CD4-positive, alpha-beta T cell treated with Interleukin-1 beta for 1 hour (primary cell): ENCODE results near the gene PSMD11.
"Not testable (repeated sequence)": the region's sequence is repeated elsewhere in the genome, so short reads cannot be mapped to it uniquely, and the experiment has no call there.

Experiments used
- DNase-seq, 2 donors: peaks; one replicate each; pipeline ENCODE4 v3.0.0-alpha.2; 2020 to 2022

Gene PSMD11

DNA sequence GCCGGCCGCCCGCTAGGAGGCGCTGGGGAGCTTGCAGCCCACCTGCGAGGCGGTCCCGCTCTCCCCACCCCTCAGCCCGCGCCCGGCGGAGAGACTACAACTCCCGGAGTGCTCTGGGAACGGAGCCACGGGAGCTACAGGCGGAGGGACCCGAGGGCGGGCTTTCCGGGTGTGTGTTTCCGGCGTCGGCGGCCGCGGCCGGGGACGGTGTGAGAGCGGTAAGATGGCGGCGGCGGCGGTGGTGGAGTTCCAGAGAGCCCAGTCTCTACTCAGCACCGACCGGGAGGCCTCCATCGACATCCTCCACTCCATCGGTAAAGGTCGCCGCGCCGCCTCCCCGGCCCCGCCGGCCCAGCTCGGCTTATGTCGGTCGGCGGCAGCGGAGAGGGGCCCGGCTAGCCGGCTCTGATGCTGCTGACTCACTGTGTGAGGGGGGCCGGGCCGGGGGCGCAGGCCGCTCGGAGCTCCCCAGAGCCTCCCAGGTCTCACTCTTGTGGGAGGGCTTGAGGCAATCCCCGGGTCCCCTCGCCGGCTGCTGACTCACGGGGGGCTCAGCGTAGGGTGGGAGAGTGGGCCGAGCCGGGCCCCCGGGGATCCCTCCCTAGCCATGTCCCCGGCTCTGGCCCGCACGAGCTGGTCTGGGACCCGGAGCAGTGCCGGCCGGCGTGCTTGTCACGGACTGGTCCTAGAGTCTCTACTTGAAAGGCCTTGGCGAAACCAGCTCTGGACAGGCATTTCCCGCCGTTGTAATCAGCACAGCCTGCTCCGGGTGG lies at the start of gene PSMD11:
Gene PSMD11 (plus strand): TSS at position 210 of the 773 bp plus-strand sequence. CDS start 14 bp downstream, at position 224.
- peak; percentile 98 to 99 for DNase-seq

DNA sequence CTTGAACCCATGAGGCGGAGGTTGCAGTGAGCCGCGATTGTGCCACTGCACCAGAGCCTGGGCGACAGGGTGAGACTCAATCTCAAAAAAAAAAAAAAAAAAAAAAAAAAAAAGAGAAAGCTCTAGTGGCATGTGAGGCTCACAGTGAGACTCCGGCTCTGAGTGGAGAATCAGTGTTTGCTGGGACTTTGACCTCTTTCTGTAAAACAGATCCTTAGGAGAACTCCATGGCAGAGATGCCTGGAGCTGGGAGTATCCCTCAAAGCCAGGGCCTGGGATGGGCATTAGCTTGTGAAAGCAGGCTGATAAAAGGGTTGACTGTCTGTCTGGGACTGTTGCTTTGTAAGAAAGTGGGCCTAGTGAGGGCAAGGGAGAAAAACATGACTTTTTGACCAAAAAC lies 48.0 kb upstream of the PSMD11 start:
- DNase-seq, result no peak

DNA sequence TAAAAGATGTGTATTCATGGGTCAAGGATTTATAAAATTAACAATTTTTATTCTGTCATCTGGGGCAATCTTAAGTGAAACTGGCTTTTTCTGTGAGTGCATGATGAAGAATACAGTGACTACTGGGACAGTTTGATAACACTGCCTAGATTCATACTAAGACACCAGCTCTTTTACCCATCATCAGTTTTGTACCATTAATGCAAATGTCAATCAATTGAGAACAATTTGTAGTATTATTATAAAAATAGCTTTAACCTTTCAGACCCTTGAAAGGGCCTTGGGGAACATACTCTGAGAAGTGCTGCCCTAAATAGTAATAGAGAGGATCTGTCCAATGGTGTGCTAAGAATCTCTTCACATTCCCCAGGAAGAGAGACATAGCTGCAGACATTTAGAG lies 45.4 kb upstream of the PSMD11 start:
- no peak for DNase-seq

DNA sequence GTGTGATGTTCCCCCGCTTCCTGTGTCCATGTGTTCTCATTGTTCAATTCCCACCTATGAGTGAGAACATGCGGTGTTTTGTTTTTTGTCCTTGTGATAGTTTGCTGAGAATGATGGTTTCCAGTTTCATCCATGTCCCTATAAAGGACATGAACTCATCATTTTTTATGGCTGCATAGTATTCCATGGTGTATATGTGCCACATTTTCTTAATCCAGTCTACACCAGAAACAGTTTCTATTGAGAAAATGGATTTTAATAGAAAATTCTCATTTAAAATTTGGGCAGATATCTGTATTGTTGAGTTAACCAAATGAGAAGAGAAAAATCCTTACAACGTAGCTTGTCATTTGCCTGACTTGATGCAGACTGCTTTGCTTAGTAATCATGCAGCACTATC lies 34.2 kb upstream of the PSMD11 start:
- not testable (repeated sequence) for DNase-seq

DNA sequence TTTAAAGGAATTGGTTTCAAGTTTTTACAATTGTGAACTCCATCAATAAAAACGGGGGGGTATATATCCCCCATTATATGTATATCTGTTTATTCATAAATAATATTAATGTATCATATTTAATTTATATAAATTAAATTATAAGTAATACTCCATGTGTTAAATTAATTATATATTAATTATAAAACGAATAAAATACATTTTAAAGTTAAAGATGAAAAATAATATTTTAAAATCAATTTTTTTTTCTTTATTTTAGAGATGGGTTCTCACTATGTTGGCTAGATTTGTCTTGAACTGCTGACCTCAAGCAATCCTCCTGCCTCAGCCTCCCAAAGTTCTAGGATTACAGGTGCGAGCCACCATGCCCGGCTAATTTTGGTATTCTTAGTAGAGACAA lies 17.4 kb upstream of the PSMD11 start:
- DNase-seq, result no peak

DNA sequence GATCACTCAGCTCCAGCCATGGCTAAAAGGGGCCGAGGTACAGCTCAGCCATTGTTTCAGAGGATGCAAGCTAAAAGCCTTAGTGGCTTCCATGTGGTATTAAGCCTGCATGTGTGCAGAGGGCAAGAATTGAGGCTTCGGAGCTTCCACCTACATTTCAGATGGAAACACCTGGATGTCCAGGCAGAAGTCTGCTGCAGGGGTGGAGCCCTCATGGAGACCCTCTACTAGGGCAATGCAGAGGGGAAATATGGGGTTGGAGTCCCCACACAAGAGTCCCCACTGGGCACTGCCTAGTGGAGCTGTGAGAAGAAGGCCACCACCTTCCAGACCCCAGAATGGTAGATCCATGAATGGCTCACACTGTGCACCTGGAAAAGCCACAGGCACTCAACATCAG lies 14.7 kb upstream of the PSMD11 start:
- no peak for DNase-seq

DNA sequence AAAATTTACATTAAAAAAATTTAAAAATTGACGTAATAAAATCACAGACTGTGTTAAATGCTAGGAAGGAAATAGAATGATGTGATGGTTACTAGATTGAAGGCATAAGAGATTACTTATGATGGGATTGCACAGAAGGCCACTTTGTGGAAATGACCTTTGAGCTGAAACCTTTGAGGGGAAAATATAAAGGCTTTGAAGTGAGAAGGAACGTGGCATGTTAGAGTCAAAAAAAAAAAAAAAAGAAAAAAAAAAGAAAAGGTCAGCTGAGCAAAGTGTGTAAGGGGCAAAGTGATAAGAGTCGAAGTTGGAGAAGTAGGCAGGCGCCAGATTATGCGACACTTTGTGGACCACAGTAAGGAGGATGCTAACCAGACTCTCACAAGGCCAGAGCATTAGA lies 3.6 kb upstream of the PSMD11 start:
- DNase-seq, result no peak

DNA sequence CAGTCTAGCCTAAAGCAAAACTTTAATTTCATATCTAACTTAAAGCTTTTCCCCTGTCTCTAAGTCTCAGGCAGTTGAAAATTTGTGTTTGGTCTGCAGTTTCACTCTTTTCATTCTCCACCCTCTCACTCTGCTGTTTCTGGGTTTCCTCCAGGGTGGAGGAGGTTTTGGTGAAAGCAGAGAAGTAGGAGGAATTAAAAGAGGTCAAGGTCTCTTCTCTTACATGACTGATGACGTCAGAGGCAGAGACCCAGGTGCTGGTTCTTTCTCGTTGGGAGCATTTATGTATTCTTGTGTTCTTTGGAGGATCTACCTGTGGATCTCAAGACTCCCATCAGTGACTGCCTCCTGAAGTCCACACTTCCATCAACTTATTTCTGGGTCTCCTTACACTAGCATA lies 2.4 kb upstream of the PSMD11 start:
- DNase-seq, result no peak

DNA sequence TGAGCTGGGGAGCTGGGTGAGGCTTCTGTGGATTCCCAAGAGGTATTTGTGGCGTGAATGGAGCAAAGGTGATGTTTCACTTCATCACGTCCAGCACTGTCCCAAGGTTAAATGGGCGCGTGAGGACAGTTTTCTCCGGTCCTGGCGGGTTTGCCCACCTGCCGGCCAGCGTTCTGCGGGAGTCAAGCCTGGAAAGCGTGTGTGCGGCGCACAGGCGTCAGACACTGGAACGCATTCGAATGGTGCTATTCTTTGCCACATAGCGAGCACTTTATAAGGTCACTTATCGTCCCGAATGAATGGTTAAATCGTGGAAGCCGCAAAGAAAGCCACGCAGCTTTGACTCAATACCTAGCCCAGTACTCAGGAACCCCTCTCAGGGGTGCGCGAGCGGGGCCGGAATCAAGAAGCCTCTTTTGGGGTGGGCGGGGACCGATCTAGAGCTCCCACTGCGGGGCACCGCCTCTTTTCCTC lies 446 bp upstream of the PSMD11 start:
- no peak for DNase-seq

DNA sequence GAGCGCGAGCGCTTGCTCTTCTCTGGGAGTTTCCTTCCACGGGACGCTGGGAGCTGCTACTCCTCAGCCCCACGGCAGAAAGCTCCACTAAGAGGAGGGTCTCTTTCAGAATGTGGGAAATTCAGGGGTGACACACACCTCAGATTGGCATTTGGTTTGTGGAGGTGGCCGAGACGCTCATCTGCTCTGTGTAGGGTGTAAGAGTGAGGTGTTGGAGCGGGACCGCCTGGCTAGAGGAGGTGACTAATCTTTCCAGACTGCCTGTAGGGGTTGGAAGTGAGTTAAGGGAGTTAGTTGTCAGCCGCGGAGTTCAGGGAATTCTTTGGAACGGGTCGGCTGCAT lies 735 bp downstream of the PSMD11 start:
- peak; percentile 6 to 20 for DNase-seq

DNA sequence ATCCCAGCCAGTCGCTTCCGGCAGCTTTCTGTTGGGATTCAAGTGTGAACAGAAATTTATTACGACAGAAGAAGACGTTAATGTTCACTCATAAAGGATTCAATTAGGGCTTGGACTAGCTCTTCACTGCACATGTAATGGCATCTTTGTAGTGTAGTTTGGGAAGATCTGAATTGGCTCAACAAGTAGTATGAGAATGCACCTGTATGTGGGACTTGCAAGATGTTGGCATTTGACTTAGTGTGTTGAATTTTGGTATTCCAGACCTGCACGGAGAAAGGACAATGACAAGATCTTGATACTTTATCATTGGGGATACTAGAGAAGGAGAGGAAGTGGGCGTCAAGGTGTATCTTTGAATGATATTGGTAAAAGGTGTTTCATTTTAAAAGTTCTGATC lies 1.2 kb downstream of the PSMD11 start:
- DNase-seq, result no peak

DNA sequence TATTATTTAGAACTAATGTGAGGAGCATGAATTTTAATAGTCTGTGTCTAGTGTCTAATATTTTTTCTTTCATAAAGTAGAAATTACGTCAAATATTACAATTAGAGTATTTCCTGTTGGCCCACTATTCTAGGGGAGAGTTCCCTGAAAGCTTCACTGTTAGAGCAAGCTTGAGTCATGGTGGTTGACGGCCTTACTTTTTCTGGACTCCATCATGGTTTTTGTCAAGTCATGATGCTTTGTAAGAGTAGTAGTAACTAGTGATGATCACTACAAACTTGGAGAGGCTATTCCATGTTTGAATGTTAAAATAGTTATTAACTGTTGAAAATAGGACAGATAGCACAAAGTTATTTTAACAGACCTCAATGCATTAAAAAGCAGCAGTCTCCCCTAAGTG lies 1.7 kb downstream of the PSMD11 start:
- DNase-seq, result no peak

DNA sequence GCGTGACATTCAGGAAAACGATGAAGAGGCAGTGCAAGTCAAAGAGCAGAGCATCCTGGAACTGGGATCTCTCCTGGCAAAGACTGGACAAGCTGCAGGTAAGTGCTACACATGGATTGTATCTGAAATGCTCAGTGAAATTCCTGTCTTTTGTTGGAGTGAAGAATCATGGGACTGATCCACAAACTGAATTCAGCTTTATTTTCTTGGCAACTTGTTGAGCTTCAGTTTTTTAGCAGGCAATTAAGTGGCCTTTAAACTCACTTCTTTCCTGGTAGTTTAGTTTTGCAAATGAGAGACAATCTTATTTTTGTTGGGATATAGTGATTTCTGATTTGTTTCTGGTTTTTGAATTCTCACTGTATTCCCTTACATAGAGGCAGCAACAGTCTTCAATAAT lies 2.6 kb downstream of the PSMD11 start:
- DNase-seq, result no peak

DNA sequence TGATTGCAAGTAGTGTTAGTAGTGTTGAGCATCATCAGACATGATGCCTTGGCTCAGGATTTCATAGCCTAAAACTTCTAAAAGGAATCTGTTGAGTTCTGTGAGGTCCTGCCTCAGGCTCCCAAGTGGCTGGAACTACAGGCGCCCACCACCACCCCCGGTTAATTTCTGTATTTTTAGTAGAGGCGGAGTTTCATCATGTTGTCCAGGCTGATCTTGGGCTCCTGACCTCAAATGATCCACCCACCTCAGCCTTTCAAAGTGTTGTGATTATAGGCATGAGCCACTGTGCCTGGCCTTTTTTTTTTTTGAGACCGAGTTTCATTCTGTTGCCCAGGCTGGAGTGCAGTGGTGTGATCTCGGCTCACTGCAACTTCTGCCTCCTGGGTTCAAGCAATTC lies 5.7 kb downstream of the PSMD11 start:
- DNase-seq, result no peak

DNA sequence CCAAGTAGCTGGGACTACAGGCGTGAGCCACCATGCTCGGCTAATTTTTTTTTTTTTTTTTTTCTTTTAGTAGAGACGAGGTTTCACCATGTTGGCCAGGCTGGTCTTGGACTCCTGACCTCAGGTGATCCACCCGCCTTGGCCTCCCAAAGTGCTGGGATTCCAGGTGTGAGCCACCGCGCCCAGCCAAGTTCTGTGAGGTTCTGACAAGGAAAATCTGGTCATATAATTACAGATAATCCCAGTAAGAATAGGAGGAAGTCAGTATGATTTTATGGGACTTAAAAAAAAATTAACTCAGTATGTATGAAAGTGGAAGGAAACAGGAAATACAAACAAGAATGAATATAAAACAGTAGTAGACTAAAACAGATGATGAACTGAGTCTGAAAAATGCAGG lies 6.1 kb downstream of the PSMD11 start:
- DNase-seq, result not testable (repeated sequence)

DNA sequence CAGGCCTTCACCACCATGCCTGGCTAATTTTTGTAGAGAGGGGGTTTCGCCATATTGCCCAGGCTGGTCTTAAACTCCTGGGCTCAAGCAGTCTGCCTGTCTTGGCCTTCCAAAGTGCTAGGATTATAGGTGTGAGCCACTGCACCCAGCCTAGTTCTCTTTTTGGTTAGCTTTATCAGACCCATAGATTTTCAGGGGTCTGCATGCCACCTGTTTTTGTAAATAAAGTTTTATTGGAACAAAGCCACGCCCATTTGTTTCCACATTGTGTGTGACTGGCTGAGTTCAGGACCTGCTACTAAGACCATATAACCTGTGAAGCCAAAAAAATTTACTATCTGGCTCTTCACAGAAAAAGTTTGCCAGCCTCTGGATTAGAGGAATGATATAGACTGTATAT lies 7.6 kb downstream of the PSMD11 start:
- no peak for DNase-seq

DNA sequence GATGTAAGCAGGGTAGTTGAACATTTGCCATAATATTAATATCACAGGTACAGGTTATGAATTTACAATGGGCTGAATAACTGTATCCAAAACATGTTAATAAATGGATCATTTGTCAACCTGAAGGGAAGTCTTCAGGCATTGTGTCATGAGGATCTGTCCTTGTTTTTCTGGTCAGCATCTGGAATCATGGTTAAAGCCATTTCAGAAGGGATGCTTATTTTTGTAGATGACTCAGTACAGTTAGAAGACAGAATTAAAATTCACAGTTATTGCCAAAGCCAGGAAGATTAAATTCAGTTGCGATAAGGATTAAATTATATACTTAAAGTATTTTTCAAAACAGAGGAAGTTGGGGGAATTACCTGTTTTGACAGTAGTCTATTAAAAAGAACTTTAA lies 8.0 kb downstream of the PSMD11 start:
- no peak for DNase-seq

DNA sequence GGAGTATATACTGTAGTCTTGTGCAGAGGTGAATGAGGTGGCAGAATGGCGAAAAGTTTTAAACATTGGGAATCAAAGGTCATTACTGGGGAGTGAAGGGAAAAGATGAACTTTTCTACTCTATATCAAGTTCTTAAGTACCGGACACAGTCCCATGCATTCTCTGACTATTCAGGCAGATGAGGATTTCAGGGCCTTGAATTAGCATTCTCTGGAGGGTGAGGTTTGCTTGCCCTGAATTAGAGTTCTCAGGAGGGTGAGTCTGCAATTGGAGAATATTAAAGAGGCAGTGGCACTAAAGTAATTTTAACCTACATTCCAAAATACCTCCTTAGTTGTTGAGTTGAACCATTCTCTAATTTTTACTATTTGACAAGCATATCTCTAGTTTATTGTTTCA lies 9.1 kb downstream of the PSMD11 start:
- no peak for DNase-seq

DNA sequence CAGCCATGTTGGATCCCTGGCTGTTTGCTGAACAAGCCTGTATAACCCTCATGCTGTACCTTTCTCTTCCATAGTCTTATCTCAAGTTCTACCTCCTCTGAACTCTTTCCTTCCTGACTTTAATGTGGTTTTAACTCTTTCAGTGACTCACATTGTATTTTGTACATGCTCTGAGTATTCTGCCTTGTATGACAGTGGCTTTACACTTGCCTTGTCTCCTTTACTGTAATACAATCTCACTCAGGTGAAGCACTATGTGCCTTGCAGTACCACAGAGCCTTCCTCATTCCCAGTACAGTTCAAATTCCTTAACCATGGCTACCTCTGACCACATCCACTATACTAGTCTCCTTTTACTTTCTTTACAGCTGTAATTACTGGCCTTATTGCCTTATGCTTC lies 14.1 kb downstream of the PSMD11 start:
- DNase-seq, result no peak

DNA sequence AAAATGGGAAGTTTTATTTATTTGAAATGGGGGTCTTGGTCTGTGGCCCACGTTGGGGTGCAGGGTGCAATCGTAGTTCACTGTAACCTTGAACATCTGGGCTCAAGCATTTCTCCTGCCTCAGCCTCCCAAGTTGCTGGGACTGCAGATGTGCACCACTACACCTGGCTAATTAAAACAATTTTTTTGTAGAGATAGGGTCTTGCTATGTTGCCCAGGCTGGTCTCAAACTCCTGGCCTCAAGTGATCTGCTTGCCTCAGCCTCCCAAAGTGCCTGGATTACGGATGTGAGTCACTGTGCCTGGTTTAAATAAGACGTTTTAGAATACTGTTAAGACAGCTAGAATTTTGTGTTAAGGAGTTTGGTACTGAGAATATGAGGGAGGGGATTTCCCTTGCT lies 15.7 kb downstream of the PSMD11 start:
- DNase-seq, result no peak

DNA sequence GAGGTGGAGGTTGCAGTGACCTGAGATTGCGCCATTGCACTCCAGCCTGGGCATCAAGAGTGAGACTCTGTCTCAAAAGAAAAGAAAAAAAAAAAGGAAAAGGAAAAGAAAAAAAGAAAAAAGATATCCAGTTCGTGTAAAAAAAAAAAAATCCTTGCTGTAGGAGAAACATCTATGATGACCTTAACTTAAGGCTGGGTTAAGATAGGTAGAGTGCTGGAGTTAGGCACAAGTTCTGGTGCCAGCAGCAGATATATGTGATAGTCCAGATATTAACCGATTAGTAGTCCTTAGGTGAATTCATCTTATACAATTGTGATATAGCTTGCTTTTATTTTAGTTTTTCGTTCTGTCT lies 17.2 kb downstream of the PSMD11 start:
- DNase-seq, result no peak

DNA sequence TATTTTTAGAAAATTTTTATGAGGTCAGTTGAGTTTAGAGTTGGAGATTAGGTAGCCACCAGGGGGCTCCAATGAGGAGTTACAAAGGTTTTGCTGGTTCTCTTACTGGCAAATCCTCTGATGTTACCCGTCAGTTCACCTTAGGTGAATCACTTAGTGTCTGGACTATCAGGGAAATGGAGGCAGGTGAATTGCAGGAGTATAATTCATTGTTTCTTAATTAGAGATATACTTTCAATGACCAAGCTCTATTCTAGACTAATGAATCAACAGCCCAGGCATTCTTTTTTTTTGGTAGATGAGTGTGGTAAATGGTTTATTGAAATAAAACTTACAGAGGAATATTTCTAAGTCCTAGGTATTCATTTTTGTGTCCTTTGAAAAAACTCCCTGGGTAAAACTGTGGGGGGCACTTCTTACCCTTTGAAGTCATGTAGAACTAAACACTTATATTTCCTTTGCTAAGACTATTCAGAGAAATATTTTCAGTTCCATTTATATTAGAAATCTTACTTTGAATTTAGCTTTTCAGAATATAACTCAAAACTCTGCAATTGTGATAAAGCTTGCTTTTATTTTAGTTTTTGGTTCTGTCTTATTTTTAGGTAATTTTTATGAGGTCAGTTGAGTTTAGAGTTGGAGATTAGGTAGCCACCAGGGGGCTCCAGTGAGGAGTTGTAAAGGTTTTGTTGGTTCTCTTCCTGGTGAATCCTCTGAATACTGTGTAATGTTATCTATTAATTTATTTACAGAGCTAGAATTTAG lies 17.7 kb downstream of the PSMD11 start:
- peak; percentile 60 to 74 for DNase-seq

DNA sequence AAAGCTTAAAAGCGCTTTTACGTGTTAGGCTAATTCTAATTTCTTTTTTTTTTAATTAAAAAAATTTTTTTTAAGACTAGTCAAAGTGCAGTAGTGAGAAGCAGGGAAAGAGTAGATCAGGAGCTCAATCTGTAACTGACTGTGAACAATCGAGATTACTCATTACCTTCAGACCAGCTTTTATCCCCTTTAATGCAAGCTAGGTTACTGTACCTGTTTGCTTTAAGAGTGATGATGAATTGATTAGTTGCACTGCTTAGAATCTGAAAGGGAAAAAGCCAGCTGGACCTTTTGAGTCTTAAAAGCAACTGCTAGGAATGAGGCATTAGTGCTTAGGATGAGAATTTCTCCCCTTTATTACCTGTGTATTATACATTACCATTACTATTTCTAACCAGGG lies 19.0 kb downstream of the PSMD11 start:
- DNase-seq, result no peak

DNA sequence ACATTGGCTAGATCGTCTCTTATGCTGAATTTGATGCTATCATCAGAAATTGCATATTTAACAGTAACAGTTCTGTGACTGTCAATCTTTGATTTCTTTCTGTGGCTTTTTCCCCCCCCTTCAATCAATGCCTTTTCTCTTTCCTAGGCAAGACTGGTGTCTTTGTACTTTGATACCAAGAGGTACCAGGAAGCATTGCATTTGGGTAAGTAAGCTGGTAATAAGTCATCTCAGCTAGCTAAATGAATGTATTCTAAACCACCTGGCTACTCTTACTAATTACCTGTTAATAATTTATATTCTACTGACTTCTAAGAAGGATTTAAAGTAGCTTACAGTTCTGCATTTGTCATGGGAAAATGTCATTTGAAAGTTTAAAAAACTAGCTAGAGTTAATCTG lies 20.1 kb downstream of the PSMD11 start:
- DNase-seq, result no peak

DNA sequence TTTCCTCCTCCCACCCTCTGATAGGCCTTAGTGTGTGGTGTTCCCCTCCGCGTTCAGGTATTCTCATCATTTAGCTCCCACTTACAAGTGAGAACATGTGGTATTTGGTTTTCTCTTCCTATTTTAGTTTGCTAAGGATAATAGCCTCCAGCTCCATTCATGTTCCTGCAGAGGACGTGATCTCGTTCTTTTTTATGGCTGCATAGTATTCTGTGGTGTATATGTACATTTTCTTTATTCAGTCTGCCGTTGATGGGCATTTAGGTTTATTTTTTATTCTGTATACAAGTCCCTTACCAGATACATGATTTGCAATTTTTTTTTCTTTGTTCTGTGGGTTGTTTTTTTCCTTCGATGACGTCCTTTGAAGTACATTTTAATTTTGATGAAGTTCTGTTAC lies 23.6 kb downstream of the PSMD11 start:
- DNase-seq, result no peak
